Measurements from ENCODE around the gene FLT3LG. TPM values are rescaled to one million over a fixed set of nuclear protein-coding genes. Genes with fewer than 3 reads are reported as not detected.

The FLT3LG gene
- total RNA-seq, 1 donor from 2014 or later: 17.7 TPM

DNA sequence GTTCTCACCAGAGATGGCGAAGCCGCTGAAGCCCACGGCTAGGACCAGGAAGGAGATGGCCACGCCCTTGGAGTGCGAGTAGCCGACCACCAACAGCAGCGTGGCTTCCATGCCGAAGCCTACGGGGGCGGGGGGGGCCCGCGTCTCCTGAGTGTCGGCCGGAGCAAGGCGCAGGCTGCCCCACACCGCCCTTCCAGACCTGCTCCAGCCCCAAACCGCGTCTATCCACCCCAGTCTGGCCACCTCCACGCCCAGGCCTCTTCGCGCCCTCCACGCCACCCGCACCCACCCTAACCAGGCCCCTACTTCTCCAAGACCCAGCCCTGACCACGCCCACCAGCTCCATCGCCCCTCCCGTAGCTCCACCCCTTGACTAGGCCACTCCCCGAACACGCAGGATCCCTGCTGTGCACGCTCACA is 42.7 kb upstream of the FLT3LG start:
- Mint-ChIP-seq H3K9me3 (no peaks in the 10 kb centered on the region), H3K4me3 (no peak overlapping the region), H3K27me3 (peaks cover 74% of the 10 kb centered on the region), H3K4me1 (peaks cover 48% of the 10 kb centered on the region), H3K27ac (no peak overlapping the region), H3K36me3 (ENCODE audit: low read depth) (no peaks in the 10 kb centered on the region)
- DNase-seq (no peak), ATAC-seq (ENCODE audit: low read depth) (peak; percentile 27)
- POLR2A ChIA-PET: interaction anchor here (0.6 to 0.7 kb wide), 3 partner anchors 16 to 98 kb away, joined by 3 to 7 read pairs (median 3); no protein-coding TSS in a partner anchor
- no peak for TF ChIP-seq CTCF (IDR thresholded peaks at IDR 0.05)
- intact Hi-C loops (cut with micrococcal nuclease): no loop called here
- CTCF ChIA-PET: interaction anchor here (1.5 kb wide), 1 partner anchor 40 kb away, joined by 4 read pairs; no protein-coding TSS in a partner anchor

DNA sequence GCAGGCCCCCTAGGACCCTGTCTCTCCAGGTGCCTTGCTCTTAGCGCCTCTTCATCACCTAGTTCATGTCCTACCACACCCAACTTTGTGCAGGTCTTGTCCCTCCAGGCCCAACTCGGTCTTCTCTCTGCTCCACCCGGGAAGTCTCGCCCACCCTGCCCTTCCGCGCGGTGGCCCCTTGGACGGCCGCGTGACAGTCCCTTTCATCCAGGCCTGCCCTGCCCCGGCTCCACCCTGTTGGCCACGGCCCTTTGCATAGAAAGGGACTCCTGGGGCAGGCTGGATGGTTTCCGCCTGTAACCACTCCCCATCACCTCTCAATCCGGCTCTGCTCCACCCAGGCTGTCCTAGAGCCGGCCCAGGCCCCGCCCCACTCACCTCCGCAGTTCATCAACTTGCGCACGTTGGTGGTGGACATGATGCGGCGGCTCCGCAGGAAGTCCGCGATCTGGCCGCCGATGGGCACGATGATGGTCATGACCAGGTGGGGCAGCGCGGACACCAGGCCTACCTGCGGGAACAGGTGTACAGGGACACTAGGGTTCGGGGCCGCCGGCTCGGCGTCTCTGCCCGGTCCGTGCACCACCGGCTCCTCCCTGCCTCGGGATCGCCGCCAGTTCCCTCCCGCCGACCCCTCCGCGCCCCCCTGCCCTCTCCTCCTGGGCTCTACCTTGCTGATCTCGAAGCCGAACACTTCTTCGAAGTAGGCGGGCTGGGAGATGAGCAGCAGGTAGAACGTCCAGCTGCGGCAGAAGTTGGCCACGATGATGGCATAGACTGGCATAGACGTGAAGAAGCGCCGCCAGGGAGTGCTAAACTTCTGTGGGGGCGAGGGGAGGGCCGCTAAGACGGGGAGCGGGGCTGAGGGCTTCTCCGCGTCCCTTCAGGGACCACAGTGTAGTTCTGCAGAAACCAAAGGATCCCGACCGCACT is 41.6 kb upstream of the FLT3LG start:
- H3K27ac Mint-ChIP-seq: no peak overlapping the region

DNA sequence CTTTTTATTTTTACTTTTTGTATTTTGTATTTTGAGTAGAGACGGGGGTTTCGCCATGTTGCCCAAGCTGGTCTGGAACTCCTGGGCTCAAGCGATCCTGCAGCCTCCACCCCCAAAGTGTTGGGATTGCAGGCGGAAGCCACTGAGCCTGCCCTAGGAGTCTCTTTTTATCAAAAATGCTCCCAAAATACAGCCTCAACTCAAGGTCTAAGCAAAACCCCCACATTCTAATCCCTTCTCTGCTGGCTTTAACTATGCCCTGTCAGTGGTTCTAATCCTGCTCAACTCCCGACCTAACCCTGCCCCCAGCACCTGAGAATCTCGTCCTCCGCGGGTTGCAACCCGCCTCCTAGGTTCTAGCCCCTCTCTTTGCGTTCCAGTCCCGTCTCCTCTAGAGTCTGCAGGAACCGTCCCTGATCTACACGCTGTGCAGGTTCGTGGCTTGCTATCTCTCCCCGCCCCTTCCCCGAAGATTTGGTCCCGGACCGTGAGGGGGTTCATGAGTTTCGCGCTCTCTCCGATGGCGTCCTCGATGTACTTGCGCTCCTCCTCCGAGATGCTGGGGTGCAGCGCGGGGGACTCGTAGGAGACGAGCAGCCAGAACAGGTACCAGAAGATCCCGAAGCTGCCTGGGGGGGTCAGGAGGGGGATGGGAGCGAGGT is 40.6 kb upstream of the FLT3LG start:
- POLR2A ChIA-PET: interaction anchor here (0.7 kb wide), 1 partner anchor 946 kb away, joined by 3 read pairs; no protein-coding TSS in a partner anchor

More for the DNA sequence above, 41.6 kb upstream of the FLT3LG start:
- intact Hi-C loops (cut with micrococcal nuclease): no loop called here
- ATAC-seq (ENCODE audit: low read depth) (peak; percentile 42), DNase-seq (no peak)
- TF ChIP-seq CTCF (IDR thresholded peaks at IDR 0.05): no peak
- Mint-ChIP-seq H3K4me3 (no peak overlapping the region), H3K36me3 (ENCODE audit: low read depth) (no peaks in the 10 kb centered on the region), H3K9me3 (no peaks in the 10 kb centered on the region), H3K4me1 (peaks cover 45% of the 10 kb centered on the region), H3K27me3 (peaks cover 73% of the 10 kb centered on the region)
- CTCF ChIA-PET: interaction anchor here (1.5 kb wide), 1 partner anchor 41 kb away, joined by 4 read pairs; no protein-coding TSS in a partner anchor
- POLR2A ChIA-PET: interaction anchor here (0.6 kb wide), 3 partner anchors 76 to 99 kb away, joined by 3 to 7 read pairs (median 4); no protein-coding TSS in a partner anchor

GRCh38 chr19:49434907-49435583 is 39.0 kb upstream of the FLT3LG start:
- Mint-ChIP-seq H3K4me1 (peaks cover 32% of the 10 kb centered on the region), H3K9me3 (no peaks in the 10 kb centered on the region), H3K27ac (no peak overlapping the region), H3K27me3 (peaks cover 81% of the 10 kb centered on the region), H3K4me3 (no peak overlapping the region), H3K36me3 (ENCODE audit: low read depth) (no peaks in the 10 kb centered on the region)
- intact Hi-C loops (cut with micrococcal nuclease): no loop called here
- POLR2A ChIA-PET: no interaction called here
- DNase-seq (no peak), ATAC-seq (ENCODE audit: low read depth) (no peak)
- CTCF ChIA-PET: interaction anchor here (1.2 kb wide), 1 partner anchor 8 kb away, joined by 3 read pairs; no protein-coding TSS in a partner anchor
- TF ChIP-seq CTCF (IDR thresholded peaks at IDR 0.05): no peak

More for the DNA sequence above, 40.6 kb upstream of the FLT3LG start:
- Mint-ChIP-seq H3K4me3 (no peak overlapping the region), H3K4me1 (peaks cover 37% of the 10 kb centered on the region), H3K36me3 (ENCODE audit: low read depth) (no peaks in the 10 kb centered on the region), H3K27ac (no peak overlapping the region), H3K27me3 (peaks cover 76% of the 10 kb centered on the region), H3K9me3 (no peaks in the 10 kb centered on the region)
- ATAC-seq (ENCODE audit: low read depth) (no peak), DNase-seq (no peak)
- CTCF ChIA-PET: interaction anchor here (1.2 kb wide), 1 partner anchor 10 kb away, joined by 3 read pairs; no protein-coding TSS in a partner anchor
- intact Hi-C loops (cut with micrococcal nuclease): no loop called here
- no peak for TF ChIP-seq CTCF (IDR thresholded peaks at IDR 0.05)

Data from activated B cell treated with CpG ODN at 0.5 μM for 24 hours (primary cell).